Sigmoid colon (tissue), 3 donors: Measurements from ENCODE around the gene TUBG2.

ENCODE experiments used
- CTCF ChIP-seq, 4 experiments: fragments of 450-650 bp in 3 of 4; fragments of 200-600 bp in 1 of 4; IDR thresholded peaks; one replicate each; pipeline ENCODE4 v1.5.1; 2016 to 2019; ENCODE audit warnings: antibody characterized with exemption in 4 of 4, mild to moderate bottlenecking in 3 of 4, moderate library complexity in 2 of 4
- POLR2A ChIP-seq, 2 donors: fragments of 450-650 bp; IDR thresholded peaks; one replicate each; pipeline ENCODE4 v1.6.1; 2016; ENCODE audit warnings: antibody characterized with exemption in 2 of 2, mild to moderate bottlenecking in 2 of 2, moderate library complexity in 2 of 2

- no peak for TF ChIP-seq CTCF (IDR thresholded peaks at IDR 0.05)
- TF ChIP-seq POLR2A (IDR thresholded peaks at IDR 0.05): no peak
Observed at GRCh38 chr17:42687707-42688320, 28.7 kb downstream of the TUBG2 start.
